ENCODE measurements around the gene PPP6C.
A peak's percentile ranks its signal among the peaks of the same experiment; 100 is the strongest.

PPP6C gene

GRCh38 chr9:125137200-125137599 is 52.4 kb downstream of the PPP6C start:
- H3K4me3 ChIP-seq (replicated peaks; ENCODE audit: low read depth, low read length): no peak overlapping the region
- peak; percentile 60 for DNase-seq (ENCODE audit: extremely low read depth, low read depth)
- TF ChIP-seq CTCF (IDR thresholded peaks at IDR 0.05; ENCODE audit: low read depth, low read length, missing control alignments): no peak

GRCh38 chr9:125134976-125135375 is 54.6 kb downstream of the PPP6C start:
- H3K4me3 ChIP-seq (replicated peaks; ENCODE audit: low read depth, low read length): no peak overlapping the region
- no peak for TF ChIP-seq CTCF (IDR thresholded peaks at IDR 0.05; ENCODE audit: low read depth, low read length, missing control alignments)
- DNase-seq (ENCODE audit: extremely low read depth, low read depth): no peak

GRCh38 chr9:125133403-125134329 is 55.9 kb downstream of the PPP6C start:
- no peak for TF ChIP-seq CTCF (IDR thresholded peaks at IDR 0.05; ENCODE audit: low read depth, low read length, missing control alignments)
- no peak overlapping the region for H3K4me3 ChIP-seq (replicated peaks; ENCODE audit: low read depth, low read length)
- DNase-seq (ENCODE audit: extremely low read depth, low read depth): no peak

GRCh38 chr9:125131778-125132177 is 57.8 kb downstream of the PPP6C start:
- no peak for DNase-seq (ENCODE audit: extremely low read depth, low read depth)
- TF ChIP-seq CTCF (IDR thresholded peaks at IDR 0.05; ENCODE audit: low read depth, low read length, missing control alignments): no peak
- H3K4me3 ChIP-seq (replicated peaks; ENCODE audit: low read depth, low read length): no peak overlapping the region

- DNase-seq (ENCODE audit: extremely low read depth, low read depth): peak; percentile 98
These were observed 63.4 kb downstream of the PPP6C start for GRCh38 chr9:125126019-125126746.

GRCh38 chr9:125125523-125125922 is 64.1 kb downstream of the PPP6C start:
- TF ChIP-seq CTCF (IDR thresholded peaks at IDR 0.05; ENCODE audit: low read depth, low read length, missing control alignments): no peak
- no peak for DNase-seq (ENCODE audit: extremely low read depth, low read depth)
- H3K4me3 ChIP-seq (replicated peaks; ENCODE audit: low read depth, low read length): no peak overlapping the region

More at GRCh38 chr9:125126019-125126746, 63.4 kb downstream of the PPP6C start:
- no peak for TF ChIP-seq CTCF (IDR thresholded peaks at IDR 0.05; ENCODE audit: low read depth, low read length, missing control alignments)
- no peak overlapping the region for H3K4me3 ChIP-seq (replicated peaks; ENCODE audit: low read depth, low read length)
